Right atrium auricular region (tissue), 2 donors: Measurements from ENCODE around the gene GIPC3. TPM values are rescaled to one million over a fixed set of nuclear protein-coding genes. Genes with fewer than 3 reads are reported as not detected.

ENCODE experiments used
- DNase-seq: peaks from one replicate; pipeline ENCODE4 v3.0.0-alpha.2; 2019; ENCODE audit warnings: low spot score
- H3K27ac ChIP-seq, 2 donors: fragments of 200-600 bp; sonication (generic); 1 replicate in 1 of 2; 2 replicates in 1 of 2; pipeline ENCODE4 v1.5.1; 2016 to 2019
- H3K27me3 ChIP-seq, 2 donors: fragments of 200-600 bp; sonication (generic); one replicate each; pipeline versions ENCODE4 v1.5.1 to v1.6.0; 2017 to 2019
- H3K36me3 ChIP-seq: fragments of 200-600 bp; sonication (generic); one replicate; pipeline ENCODE4 v1.5.1; 2016
- H3K4me1 ChIP-seq, 2 donors: fragments of 200-600 bp; sonication (generic); one replicate each; pipeline versions ENCODE4 v1.5.1 to v1.6.0; 2017 to 2019
- H3K4me3 ChIP-seq, 2 donors: fragments of 200-600 bp; sonication (generic); 1 replicate in 1 of 2; 2 replicates in 1 of 2; pipeline ENCODE4 v1.5.1; 2017 to 2019; ENCODE audit warnings: mild to moderate bottlenecking in 1 of 2, moderate library complexity in 1 of 2
- H3K9me3 ChIP-seq, 2 donors: fragments of 200-600 bp; sonication (generic); one replicate each; pipeline ENCODE4 v1.5.1; 2019
- total RNA-seq, 2 donors: library from RNA; depleted of rRNA; stranded (reverse); fragments of >200 nt; gene quantifications; one replicate each; pipeline ENCODE4 v1.1.0, GENCODE V29; 2016
- TF ChIP-seq, protein P1 (sequence below), 2 donors: fragments of 200-600 bp; sonication (generic); IDR thresholded peaks; one replicate each; pipeline ENCODE4 v1.5.1; 2019; ENCODE audit warnings: antibody characterized with exemption in 2 of 2

The GIPC3 gene
- total RNA-seq, 2 donors from 2014 or later: 0.96 to 1.5 TPM

DNA sequence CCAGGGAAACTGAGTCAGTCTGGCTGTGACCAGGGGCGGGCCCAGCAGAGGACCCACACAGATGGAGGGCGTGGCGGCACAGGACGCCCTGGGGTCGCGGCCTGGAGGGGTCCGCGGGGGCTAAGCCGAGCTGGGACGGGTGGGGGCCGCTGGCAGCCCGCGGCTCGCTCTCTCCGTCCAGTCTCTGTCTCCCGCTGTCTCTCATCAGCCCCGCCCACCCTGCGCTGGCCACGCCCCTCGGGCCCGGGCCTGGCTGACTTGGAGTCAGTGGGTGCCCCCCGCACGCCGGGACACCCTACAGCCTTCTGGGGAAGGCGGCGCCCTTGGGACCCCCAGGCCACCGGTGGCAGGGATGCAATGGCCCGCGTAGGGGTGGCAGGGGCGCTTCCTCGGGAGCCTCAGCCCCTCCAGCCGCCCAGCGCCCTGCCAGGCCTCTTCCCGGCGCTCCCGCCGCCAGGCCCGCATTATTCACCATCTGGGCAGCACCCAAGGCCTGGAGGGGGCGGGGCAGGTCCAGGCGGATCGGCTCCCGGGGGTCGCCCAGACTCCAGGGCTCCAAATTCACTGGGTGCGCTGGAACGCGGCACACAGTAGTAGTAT, 21.5 kb downstream of the GIPC3 start, which contains the start of gene TBXA2R:
Gene TBXA2R, minus strand, starts transcription at position 186 of the 600 bp plus-strand sequence. CDS start 6,241 bp downstream, outside the sequence.
- Histone ChIP-seq H3K4me1 (peaks cover 0 to 68% of the 10 kb centered on the region in 2 donors), H3K27ac (peak within 1 kb of the TSS; percentile 79 to 83), H3K27me3 (no peaks in the 10 kb centered on the region), H3K4me3 (peak within 1 kb of the TSS; percentile 42 to 60), H3K9me3 (no peaks in the 10 kb centered on the region), H3K36me3 (peaks cover 11% of the 10 kb centered on the region)
- peak; percentile 76 for DNase-seq
- TF ChIP-seq, protein P1, sequence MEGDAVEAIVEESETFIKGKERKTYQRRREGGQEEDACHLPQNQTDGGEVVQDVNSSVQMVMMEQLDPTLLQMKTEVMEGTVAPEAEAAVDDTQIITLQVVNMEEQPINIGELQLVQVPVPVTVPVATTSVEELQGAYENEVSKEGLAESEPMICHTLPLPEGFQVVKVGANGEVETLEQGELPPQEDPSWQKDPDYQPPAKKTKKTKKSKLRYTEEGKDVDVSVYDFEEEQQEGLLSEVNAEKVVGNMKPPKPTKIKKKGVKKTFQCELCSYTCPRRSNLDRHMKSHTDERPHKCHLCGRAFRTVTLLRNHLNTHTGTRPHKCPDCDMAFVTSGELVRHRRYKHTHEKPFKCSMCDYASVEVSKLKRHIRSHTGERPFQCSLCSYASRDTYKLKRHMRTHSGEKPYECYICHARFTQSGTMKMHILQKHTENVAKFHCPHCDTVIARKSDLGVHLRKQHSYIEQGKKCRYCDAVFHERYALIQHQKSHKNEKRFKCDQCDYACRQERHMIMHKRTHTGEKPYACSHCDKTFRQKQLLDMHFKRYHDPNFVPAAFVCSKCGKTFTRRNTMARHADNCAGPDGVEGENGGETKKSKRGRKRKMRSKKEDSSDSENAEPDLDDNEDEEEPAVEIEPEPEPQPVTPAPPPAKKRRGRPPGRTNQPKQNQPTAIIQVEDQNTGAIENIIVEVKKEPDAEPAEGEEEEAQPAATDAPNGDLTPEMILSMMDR (IDR thresholded peaks at IDR 0.05): no peak

- no peaks in the 10 kb centered on the region for H3K27me3 ChIP-seq
- H3K4me3 ChIP-seq: peak overlapping the region; percentile 42 to 60
- DNase-seq: no peak
- TF ChIP-seq, protein P1 (IDR thresholded peaks at IDR 0.05): no peak
- H3K27ac ChIP-seq: peak overlapping the region; percentile 79 to 83
- peaks cover 18% of the 10 kb centered on the region for H3K36me3 ChIP-seq
- peaks cover 0 to 68% of the 10 kb centered on the region in 2 donors for H3K4me1 ChIP-seq
- no peaks in the 10 kb centered on the region for H3K9me3 ChIP-seq
Observed at GRCh38 chr19:3607303-3608078, 22.2 kb downstream of the GIPC3 start.

DNA sequence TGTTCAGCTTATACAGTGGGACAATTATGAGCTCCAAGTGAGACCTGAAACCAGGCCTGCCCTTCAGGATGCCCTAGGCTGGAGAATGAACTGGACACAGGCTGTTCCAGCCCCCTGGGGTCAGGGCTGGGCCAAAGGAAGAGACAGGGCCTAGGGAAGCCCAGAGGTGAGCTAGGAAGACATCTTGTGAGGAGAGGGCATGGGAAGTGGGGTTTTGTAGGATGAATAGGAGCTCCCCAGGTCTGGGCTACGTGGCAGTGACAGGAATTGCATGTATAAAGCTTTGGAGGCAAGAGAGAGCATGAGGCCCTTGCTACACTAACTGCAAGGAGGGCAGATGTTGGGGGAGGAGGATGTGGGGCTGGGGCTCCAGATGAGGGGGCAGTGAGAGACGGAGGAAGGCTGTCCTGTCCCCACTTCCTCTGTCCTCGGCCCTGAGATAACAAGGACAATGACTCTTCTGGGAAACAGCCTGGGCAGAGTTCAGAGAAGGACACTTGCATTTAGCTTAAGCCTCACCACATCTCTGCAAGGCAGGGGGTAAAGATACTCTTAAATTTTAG, 22.9 kb downstream of the GIPC3 start:
- no peak for DNase-seq
- TF ChIP-seq, protein P1 (IDR thresholded peaks at IDR 0.05): no peak
- H3K27ac ChIP-seq: peak overlapping the region; percentile 79 to 83
- no peaks in the 10 kb centered on the region for H3K9me3 ChIP-seq
- peaks cover 24% of the 10 kb centered on the region for H3K36me3 ChIP-seq
- no peaks in the 10 kb centered on the region for H3K27me3 ChIP-seq
- peaks cover 0 to 68% of the 10 kb centered on the region in 2 donors for H3K4me1 ChIP-seq
- peak overlapping the region in 1 of 2 donors; percentile 60 for H3K4me3 ChIP-seq

DNA sequence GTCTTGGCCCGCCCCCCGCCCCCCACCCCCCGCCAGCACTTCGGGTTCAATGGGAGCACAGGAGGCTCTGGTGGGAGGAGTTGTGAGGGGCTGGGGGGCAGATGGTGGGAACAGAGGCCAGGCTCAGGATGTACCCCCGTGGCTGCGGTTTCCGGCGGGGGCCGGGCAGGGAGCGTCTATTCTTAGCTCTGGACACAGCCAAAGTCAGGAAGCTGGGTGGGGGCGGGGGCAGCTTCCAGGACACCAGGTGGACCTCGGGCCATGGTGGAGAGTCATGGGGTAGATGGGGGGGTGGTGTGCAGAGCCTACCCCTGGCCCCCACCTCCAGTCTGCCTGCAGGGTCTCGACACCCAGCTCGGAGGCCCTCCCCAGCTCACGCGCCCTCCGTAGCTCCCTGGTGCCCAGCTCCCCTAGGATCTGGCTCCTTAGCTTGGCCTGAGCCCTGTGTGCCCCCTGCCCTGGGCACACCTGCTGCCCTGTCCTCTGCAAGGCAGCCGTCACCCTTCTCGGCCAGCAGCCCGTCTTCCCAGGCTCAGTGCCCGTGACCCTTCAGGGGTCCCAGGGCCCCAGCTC, 23.6 kb downstream of the GIPC3 start:
- TF ChIP-seq, protein P1 (IDR thresholded peaks at IDR 0.05): no peak
- Histone ChIP-seq H3K36me3 (peaks cover 30% of the 10 kb centered on the region), H3K27me3 (no peaks in the 10 kb centered on the region), H3K27ac (peak overlapping the region; percentile 79 to 83), H3K4me1 (peaks cover 0 to 67% of the 10 kb centered on the region in 2 donors), H3K4me3 (no peak overlapping the region), H3K9me3 (no peaks in the 10 kb centered on the region)
- DNase-seq: no peak

DNA sequence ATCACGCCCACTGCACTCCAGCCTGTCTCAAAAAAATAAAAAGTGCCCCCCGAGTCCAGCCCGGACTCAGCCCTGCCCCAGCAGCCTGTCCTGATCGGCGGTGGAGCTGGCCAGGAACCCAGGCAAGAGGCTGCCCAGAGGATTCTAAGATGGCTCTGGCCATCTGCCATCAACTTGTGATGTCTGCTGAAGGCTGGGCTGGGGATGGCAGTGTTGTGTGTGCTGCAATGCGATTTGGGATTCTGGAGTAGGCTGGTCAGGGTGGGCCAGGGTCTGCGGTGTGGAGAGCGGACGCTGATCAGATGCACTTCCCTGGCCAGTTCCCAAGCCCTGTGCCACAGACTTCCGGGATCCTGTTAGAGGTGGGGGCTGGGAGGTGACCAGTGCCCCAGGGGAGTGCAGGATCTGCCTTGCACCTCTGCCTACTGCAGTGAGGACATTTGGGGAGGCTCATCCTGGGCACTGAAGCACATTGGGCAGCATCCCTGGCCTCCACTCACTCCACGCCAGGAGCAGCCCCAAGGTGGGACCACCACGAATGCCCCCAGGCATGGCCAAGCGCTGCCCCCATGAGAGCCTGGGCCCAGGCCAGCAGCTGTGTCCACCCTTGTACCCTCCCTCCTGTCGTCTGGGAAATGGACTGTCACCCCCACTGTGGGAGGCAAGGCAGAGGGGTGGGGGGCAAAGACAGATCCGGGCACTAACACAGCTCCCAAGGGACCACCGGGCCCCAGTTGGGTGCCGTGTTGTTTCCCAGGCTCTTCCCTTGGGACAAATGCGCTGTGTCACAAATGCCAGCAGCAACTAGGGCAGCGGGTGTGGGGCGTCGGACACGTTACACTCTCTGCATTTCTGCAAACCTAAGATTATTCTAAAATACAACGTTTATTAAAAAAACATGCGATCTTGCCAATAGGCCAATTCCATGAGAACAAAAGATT, 24.8 kb downstream of the GIPC3 start:
- Histone ChIP-seq H3K27ac (peak overlapping the region in 1 of 2 donors; percentile 83), H3K9me3 (no peaks in the 10 kb centered on the region), H3K36me3 (peaks cover 30% of the 10 kb centered on the region), H3K4me1 (peaks cover 0 to 55% of the 10 kb centered on the region in 2 donors), H3K4me3 (no peak overlapping the region), H3K27me3 (no peaks in the 10 kb centered on the region)
- TF ChIP-seq, protein P1 (IDR thresholded peaks at IDR 0.05): no peak
- DNase-seq: no peak
